Measurements from ENCODE around the gene TRIM4. TPM values are rescaled to one million over a fixed set of nuclear protein-coding genes. Genes with fewer than 3 reads are reported as not detected.

Gene TRIM4
- total RNA-seq, 1 experiment from 2014 or later, result 6.9 TPM

GRCh38 chr7:99898836-99899235 lies 20.5 kb downstream of the TRIM4 start:
- Histone ChIP-seq H4K8ac (replicated peaks; ENCODE audit: insufficient read length, low read depth, low read length) (no peak overlapping the region), H3K56ac (ENCODE audit: insufficient read length, low read depth, low read length) (no peak overlapping the region), H2AFZ (ENCODE audit: low read length) (no peak overlapping the region), H3K9ac (ENCODE audit: extremely low read depth, insufficient read length, low read length) (no peak overlapping the region), H3K4me2 (ENCODE audit: insufficient read depth, insufficient read length, low read length) (no peak overlapping the region), H3K4me1 (ENCODE audit: insufficient read depth, low read length) (no peaks in the 10 kb centered on the region), H3K18ac (ENCODE audit: insufficient read length, low read depth, low read length) (no peak overlapping the region), H3K79me1 (ENCODE audit: insufficient read depth, low read depth, low read length, poor library complexity, severe bottlenecking) (no peaks in the 10 kb centered on the region), H3K14ac (ENCODE audit: insufficient read depth, low read length) (no peak overlapping the region), H3K79me2 (ENCODE audit: insufficient read depth, low read length) (no peaks in the 10 kb centered on the region), H3K9me3 (ENCODE audit: control insufficient read depth, low read depth, low read length) (no peaks in the 10 kb centered on the region), H3K4ac (ENCODE audit: low read depth, low read length) (no peak overlapping the region), H4K91ac (ENCODE audit: insufficient read length, low read depth, low read length) (no peak overlapping the region), H3K27ac (ENCODE audit: insufficient read length, low read depth, low read length) (no peak overlapping the region), H4K5ac (ENCODE audit: insufficient read length, low read depth, low read length) (no peak overlapping the region), H2BK5ac (ENCODE audit: insufficient read length, low read length) (no peak overlapping the region), H2AK5ac (ENCODE audit: insufficient read length, low read length) (no peak overlapping the region), H2BK12ac (ENCODE audit: insufficient read length, low read depth, low read length) (no peak overlapping the region), H3T11ph (ENCODE audit: low read length) (no peak overlapping the region), H3K27me3 (ENCODE audit: insufficient read depth, low read length) (no peaks in the 10 kb centered on the region), H4K20me1 (ENCODE audit: control insufficient read depth, insufficient read depth, insufficient read length) (no peaks in the 10 kb centered on the region), H2BK20ac (ENCODE audit: low read depth, low read length, poor library complexity, severe bottlenecking) (no peak overlapping the region), H2BK120ac (ENCODE audit: low read depth, low read length, poor library complexity, severe bottlenecking) (no peak overlapping the region), H3K23me2 (ENCODE audit: insufficient read length, low read depth, low read length, poor library complexity, severe bottlenecking) (no peaks in the 10 kb centered on the region), H3K23ac (ENCODE audit: insufficient read length, low read depth, low read length) (no peak overlapping the region), H2BK15ac (ENCODE audit: low read depth, low read length) (no peak overlapping the region)
- no peak for DNase-seq
- Mint-ChIP-seq H3K9me3 (no peaks in the 10 kb centered on the region), H3K4me3 (no peak overlapping the region), H3K36me3 (ENCODE audit: insufficient read depth in 1 of 3, low read depth in 3 of 3) (peaks cover 1 to 34% (median 6%) of the 10 kb centered on the region in 3 experiments; a peak in 4 of 7 replicates), H3K4me1 (peaks cover 0 to 2% of the 10 kb centered on the region in 2 experiments; a peak in 2 of 4 replicates), H3K27me3 (ENCODE audit: low read depth) (peaks cover 1% of the 10 kb centered on the region; the same call in 1 of the 2 replicates), H3K27ac (no peak overlapping the region)
- no CpG with 5 or more reads among the region's 3 CpGs for WGBS (ENCODE audit: extremely low coverage, insufficient read length, low lambda C conversion rate)
- no peak for TF ChIP-seq CTCF (conservative IDR thresholded peaks at IDR 0.05)
